HUES6 (cell line): Measurements from ENCODE around the gene WDR35.

Source experiments
- H3K27ac ChIP-seq: 2 replicates; pipeline ENCODE4 v1.7.0; 2013; ENCODE audit warnings: low read depth, mild to moderate bottlenecking, low read length, inconsistent platforms
- H3K27me3 ChIP-seq: 2 replicates; pipeline ENCODE4 v1.6.1; 2013; ENCODE audit warnings: low read length; ENCODE audit not compliant: control insufficient read depth, insufficient read depth
- H3K36me3 ChIP-seq: 2 replicates; pipeline ENCODE4 v1.6.1; 2013; ENCODE audit warnings: low read length; ENCODE audit not compliant: control insufficient read depth, insufficient read depth
- H3K4me1 ChIP-seq: 2 replicates; pipeline ENCODE4 v1.6.1; 2013; ENCODE audit warnings: low read length; ENCODE audit not compliant: control insufficient read depth, insufficient read depth
- H3K4me3 ChIP-seq: 2 replicates; pipeline ENCODE4 v1.5.1; 2013; ENCODE audit warnings: low read depth, low read length
- H3K9ac ChIP-seq: one replicate; pipeline ENCODE4 v1.6.1; 2013; ENCODE audit warnings: mild to moderate bottlenecking, low read length
- H3K9me3 ChIP-seq: 2 replicates; pipeline ENCODE4 v1.6.1; 2013; ENCODE audit warnings: low read depth, low read length; ENCODE audit not compliant: control insufficient read depth, insufficient read depth

Gene WDR35

DNA sequence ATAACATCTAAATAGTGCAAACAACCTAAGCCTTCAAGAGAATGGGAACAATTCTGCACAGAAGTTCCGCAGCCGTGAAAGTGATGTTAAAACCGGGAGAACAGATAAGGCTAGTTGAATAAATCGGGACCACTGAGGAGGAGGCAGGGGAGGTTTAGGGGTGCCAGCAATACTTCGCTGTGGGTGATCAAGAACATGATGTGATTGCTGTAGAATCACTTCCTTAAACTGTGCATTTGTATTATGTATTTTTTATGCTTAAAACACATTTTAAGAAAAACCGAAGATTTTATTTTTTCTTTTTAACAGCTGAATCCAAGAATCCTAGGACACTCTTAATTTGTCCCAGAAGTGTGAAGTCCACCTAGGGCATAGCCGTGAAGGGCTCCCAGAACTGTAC lies 121.7 kb downstream of the WDR35 start:
- no peaks in the 10 kb centered on the region for H3K36me3 ChIP-seq
- H3K27ac ChIP-seq = no peak overlapping the region
- H3K9ac ChIP-seq = no peak overlapping the region
- H3K4me1 ChIP-seq = peaks cover 8% of the 10 kb centered on the region; the same call in 1 of the 2 replicates
- H3K9me3 ChIP-seq = no peaks in the 10 kb centered on the region
- H3K27me3 ChIP-seq = peaks cover 42% of the 10 kb centered on the region
- peak overlapping the region; percentile 77 for H3K4me3 ChIP-seq

DNA sequence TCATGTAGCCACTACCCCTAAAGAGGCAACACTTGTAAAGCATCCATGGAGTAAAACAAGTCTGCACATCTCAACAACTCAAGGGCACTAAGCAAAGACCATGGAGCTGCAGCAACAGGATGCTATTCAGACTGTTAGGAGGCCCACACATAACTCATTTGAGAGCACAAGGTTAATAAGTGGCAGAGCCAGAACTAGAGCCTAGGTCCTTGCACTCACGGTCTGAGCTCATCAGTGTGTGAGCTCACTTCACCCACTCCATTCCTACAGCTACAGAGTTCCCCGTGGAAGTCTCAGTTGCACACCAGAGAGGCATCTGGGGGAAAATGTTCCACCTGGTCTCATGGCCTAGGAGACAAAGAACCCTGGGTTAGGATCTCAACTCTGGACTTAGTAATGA lies 123.1 kb downstream of the WDR35 start:
- Histone ChIP-seq H3K4me3 (no peak overlapping the region), H3K36me3 (no peaks in the 10 kb centered on the region), H3K27me3 (peaks cover 42% of the 10 kb centered on the region), H3K27ac (no peak overlapping the region), H3K9ac (no peak overlapping the region), H3K9me3 (no peaks in the 10 kb centered on the region), H3K4me1 (peaks cover 8% of the 10 kb centered on the region; the same call in 1 of the 2 replicates)

DNA sequence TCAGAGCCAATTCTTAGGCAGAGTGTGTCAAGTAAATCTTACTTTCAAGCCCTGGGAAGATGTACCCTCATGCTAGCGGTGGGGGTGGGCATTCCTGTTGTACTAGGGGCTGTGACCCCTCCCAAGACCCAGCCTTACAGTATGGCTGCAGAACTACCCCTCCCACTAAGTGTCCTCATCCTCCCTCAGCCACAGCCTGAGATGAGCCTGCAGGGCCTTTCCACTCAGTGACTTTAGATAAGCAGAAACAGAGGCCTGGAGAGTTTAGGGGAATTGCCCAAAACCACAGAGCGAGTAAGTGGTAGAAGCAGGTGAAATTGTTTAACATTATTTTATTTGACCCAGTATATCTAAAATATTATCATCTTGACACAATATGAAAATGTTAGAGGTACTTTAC lies 124.8 kb downstream of the WDR35 start:
- Histone ChIP-seq H3K27ac (no peak overlapping the region), H3K27me3 (peaks cover 37% of the 10 kb centered on the region), H3K4me3 (no peak overlapping the region), H3K9ac (no peak overlapping the region), H3K36me3 (no peaks in the 10 kb centered on the region), H3K9me3 (no peaks in the 10 kb centered on the region), H3K4me1 (peaks cover 8% of the 10 kb centered on the region; the same call in 1 of the 2 replicates)

DNA sequence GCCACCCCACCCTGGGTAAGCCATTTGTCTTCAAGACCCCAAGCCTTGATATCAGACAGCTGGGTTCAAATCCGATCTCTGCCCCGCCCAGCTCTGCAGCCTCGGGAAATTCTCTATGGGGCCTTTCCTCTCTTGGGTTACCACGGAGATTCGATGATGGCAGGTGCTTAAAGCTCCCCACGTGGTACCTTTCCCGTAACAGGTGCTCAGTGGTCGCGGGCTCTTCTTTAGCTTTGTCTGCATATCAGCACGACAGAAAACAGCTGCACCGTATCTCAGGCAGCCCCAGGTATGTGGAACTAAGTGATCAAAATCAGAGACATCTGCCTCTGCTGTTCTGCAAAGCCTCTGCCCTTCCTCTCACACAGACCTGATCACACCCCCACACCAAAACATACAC lies 125.5 kb downstream of the WDR35 start:
- peaks cover 7% of the 10 kb centered on the region; the same call in 1 of the 2 replicates for H3K4me1 ChIP-seq
- H3K27me3 ChIP-seq = peaks cover 30% of the 10 kb centered on the region
- H3K36me3 ChIP-seq = no peaks in the 10 kb centered on the region
- no peak overlapping the region for H3K9ac ChIP-seq
- no peak overlapping the region for H3K4me3 ChIP-seq
- H3K27ac ChIP-seq = no peak overlapping the region
- no peaks in the 10 kb centered on the region for H3K9me3 ChIP-seq

DNA sequence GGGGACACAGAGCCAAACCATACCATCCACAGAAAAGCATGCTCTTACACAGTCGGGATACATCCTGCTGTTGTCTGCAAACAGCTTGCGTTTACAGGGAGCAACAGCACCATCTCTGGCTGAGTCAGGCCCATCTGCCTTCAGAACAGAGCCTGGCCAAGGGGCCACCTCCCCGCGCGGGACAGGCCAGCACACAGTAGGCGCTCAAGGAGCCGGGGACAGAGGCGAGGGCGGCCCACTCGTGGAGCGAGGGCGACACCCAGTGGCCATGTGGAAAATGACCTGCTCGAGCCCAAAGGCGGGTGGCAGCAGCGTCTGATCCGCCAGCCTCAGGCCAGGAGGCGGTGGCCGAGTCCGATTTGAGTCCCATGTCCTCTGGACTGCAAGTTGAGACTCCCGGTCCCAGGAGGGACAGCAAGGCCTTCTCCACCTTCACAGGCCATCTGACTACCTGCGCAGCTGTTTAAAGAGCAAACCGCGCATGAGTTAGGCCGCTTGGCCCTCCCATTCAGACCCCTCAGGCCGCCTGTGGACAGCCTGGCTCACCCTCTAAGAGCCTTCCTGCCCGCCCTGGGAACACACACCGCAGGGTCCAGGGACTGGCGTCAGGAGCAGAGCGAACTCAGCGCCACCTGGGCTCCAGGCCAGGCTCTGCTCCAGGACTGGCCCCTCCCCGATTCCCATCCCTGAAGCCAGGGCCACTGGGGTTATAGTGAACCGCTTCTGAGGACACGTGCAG lies 126.4 kb downstream of the WDR35 start:
- 0 out of 2 replicates have a peak, but pooled peaks cover 3% of the 10 kb centered on the region for H3K4me1 ChIP-seq
- peak overlapping the region; percentile 37 for H3K9ac ChIP-seq
- no peaks in the 10 kb centered on the region for H3K36me3 ChIP-seq
- peak overlapping the region; percentile 57 for H3K4me3 ChIP-seq
- H3K27me3 ChIP-seq = peaks cover 21% of the 10 kb centered on the region
- no peak overlapping the region for H3K27ac ChIP-seq
- H3K9me3 ChIP-seq = no peaks in the 10 kb centered on the region

DNA sequence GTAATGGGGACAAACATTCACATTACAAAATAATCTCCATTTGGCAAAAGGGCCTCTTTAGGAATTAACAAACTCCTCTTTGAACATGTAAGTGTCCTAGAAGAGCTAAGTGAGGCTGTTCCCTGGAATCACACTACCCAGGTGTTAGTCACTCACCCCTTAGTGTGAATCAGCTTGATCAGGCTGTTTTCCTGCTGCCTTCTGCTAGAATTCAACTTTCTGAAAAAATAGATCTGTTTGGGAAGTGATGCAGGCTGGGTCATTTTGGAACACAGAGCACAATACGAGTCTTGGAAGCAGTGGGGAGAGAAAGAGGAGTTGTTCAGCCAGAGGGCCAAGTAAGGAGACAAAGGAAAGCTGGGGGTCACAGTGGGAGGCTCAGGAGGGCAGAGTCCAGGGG lies 128.1 kb downstream of the WDR35 start:
- no peak overlapping the region for H3K27ac ChIP-seq
- peaks cover 4% of the 10 kb centered on the region for H3K27me3 ChIP-seq
- H3K4me3 ChIP-seq = no peak overlapping the region

More for the DNA sequence above, 128.1 kb downstream of the WDR35 start:
- H3K9ac ChIP-seq = no peak overlapping the region
- H3K9me3 ChIP-seq = no peaks in the 10 kb centered on the region
- H3K4me1 ChIP-seq = 0 out of 2 replicates have a peak, but pooled peaks cover 3% of the 10 kb centered on the region
- no peaks in the 10 kb centered on the region for H3K36me3 ChIP-seq
